Endometrial microvascular endothelial cells (primary cell): ENCODE results near the gene MICALL2. TPM values are rescaled to one million over a fixed set of nuclear protein-coding genes. Genes with fewer than 3 reads are reported as not detected.

Source experiments
- in situ Hi-C: cut with HindIII; loops from 2 replicates; pipeline ENCODE4 v1.10.0; 2017; ENCODE audit warnings: low sequenced_read_pairs, low pct_unique_long_range_greater_than_20kb; ENCODE audit errors: inconsistent ontology term
- total RNA-seq: library from RNA; depleted of rRNA; stranded (reverse); fragments of >200 nt; gene quantifications from one replicate; pipeline ENCODE4 v1.2.3, GENCODE V29; 2015; ENCODE audit errors: inconsistent ontology term

MICALL2 gene
- total RNA-seq, 1 donor from 2014 or later, result 28.2 TPM

DNA sequence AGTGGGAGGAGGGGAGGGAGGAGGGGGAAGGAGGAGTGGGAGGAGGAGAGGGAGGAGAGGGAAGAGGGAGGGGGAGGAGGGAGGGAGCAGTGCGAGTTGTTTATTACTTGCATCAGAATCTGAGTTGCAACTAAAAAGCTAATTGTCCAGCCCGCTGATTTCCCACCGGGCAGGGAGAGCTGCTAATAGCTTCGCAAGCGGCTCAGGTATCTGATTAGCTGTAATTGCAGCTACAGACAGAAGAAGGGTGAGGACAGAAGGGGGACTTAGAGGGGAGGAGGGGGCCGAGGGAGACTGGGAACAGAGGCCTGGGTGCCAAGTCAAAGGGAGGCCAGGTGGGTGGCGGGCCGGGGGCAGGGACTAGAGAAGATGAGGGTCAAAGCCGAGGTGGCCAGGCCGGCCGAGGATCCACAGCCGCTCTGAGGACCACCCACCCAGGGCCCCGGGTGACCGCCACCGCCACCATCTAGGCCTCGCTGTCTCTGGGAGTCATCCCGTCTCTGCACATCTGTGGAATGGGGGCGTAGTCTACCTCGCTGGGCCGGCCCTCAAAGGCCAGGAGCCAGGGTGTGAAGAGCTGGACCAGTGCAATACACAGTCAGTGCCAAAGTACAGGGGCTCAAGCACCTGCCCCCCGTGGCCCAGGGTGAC lies 54.2 kb downstream of the MICALL2 start:
- in situ Hi-C loops, result no loop called here

DNA sequence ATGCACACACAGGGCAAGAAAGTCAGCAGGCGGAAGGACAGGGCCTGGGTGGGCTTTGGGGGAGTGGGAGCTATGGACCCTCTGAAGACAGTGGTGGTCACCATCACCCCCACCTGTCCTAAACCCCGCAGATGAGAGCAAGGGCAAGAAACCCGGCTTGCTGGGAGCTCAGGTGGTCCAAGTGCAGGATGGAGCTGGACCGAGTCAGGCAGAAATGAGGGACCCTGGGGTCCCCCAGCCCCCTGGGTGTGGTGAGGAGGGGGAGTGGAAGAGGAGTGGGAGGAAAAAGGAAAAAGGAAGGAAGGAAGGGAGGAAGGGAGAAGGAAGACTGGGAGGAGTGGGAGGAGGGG lies 54.8 kb downstream of the MICALL2 start:
- in situ Hi-C loops, result no loop called here

DNA sequence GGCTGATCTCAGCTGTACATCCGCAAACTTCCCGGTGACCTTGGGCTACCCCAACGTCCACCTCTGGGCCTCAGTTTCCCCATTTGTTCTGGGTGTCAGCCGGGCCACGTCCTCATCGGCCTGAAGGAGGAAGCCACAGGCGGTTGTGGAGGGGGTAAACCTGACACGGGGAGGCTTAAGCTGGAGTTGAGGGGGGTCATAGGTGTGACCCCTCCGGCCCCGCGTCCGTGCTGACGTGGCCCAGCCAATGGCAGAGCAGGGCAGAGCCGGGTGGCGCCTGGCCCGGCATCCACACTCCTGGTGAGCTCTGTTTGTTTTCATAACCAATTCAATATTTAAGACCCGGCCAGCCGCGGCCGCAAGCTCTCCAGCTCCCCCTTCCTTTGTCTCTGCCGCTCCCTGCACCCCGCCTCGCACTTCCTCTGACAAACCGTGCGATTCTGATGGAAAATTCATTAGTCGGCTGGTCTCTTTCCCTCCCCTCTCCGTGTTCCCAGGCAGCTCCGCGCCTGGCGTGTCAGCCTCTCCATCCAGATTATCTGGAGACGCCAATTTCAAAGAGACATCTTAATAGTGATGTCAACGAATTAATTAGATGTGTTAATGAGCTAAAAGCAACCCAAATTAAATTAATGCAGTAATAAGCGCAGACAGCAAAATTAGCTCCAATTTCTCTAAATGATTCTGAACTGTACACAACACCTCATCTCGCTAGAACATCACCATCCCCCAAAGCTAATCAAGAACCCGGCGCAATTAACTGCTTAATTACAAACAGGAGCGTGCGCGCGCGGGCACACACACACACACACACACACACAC lies 55.4 kb downstream of the MICALL2 start:
- in situ Hi-C loops, result no loop called here

DNA sequence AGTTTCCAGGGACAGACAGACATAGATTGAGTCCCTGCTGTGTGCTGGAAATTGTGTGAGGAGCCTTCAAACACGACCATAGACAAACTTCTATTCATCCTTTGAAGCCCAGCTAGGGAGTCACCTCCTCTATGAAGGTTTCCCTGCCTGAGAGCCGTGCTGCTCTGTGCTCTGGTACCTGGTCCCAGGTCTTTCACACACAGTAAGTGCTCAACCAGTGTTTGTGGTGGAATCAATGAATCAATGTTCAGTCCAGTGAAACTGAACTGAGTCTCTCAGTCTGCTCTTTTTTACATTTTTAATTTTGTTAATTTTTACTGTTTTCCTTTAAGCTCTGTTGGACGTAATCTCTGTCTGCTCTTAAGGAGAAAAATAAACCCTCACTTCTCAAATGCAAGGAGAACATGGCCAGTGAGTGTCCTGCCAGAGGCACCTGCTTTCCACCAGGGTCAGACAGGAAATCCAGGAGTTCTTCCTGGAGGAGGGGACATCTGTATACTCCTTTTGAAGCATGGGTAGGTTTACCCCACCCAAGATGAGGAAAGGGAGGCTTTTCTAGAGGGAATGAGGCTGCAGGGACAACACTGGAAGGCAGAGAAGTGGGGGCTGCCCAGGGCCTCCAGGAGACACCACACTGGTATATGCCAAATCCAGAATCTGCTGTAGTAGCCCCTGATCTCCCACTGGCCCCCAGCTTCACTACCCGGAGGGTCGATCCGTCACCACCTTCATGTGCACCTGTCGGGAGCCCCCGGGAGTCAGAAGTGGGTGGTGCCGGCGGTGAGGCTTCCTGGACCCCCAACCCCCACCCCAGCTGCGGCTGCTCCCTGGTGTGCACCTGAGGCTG lies 56.3 kb downstream of the MICALL2 start:
- in situ Hi-C loops, result no loop called here

DNA sequence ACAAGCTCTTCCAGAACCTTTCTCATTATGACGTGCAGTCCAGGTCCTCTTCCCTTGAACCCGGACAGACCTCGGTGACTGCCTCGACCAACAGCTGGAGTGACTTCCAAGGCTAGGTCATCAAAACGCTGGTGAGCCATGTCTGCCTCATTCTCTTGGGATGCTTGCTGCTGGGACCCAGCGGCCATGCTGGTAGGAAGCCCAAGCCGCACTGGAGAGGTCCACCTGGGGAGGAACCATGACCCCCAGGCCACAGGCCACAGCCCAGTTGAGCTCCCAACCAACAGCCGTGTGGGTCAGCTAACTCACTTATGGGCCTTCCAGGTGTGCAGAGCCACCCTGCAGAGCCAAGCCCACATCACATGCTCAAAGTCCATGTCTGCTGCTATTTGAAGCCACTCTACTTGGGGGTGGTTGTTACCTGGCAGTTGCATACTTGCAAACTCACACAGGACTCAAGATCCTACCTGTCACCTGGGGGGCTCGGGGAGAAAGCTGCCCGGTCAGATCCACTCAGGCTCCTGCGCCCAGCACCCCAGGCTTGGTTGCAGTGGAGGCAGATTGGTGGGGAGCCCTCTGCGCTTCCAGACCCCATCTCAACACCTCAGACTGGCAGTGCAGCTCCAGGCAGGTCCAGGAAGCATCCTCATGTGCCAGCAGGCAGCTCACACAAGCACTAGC lies 57.0 kb downstream of the MICALL2 start:
- in situ Hi-C loops, result no loop called here

DNA sequence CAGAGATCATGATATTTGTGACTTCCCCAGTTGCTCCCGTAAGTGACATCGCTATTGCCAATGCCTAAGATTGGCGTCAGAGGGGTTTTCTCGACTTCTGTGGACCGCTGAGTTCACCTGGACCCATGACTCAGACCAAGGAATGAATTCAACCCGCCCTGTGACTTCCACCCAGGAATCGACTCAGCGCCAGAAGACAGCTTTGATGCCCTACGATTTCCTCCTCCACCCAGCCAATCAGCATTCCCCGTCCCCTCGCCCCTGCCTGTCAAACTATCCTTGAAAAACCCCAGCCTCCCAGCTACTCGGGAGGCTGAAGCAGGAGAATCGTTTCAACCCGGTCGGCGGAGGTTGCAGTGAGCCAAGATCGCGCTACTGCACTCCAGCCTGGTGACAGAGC lies 58.3 kb downstream of the MICALL2 start:
- in situ Hi-C loops, result no loop called here

DNA sequence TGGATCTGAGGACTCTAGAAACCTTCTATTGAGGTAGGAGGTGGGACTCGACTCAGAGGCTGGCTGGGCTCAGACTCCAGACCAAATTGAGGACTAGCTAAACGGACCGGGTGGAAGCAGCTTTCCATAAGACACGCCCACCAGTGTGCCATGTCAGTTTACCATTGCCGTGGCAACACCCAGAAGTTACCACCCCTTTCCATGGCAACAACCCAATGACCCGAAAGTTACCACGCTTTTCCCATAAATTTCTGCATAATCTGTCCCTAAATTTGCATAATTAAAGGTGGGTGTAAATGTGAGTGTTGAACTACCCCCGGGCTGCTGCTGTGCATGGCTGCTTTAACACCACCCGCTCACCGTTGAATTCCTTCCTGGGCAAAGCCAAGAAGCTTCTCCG lies 58.9 kb downstream of the MICALL2 start:
- in situ Hi-C loops, result no loop called here

DNA sequence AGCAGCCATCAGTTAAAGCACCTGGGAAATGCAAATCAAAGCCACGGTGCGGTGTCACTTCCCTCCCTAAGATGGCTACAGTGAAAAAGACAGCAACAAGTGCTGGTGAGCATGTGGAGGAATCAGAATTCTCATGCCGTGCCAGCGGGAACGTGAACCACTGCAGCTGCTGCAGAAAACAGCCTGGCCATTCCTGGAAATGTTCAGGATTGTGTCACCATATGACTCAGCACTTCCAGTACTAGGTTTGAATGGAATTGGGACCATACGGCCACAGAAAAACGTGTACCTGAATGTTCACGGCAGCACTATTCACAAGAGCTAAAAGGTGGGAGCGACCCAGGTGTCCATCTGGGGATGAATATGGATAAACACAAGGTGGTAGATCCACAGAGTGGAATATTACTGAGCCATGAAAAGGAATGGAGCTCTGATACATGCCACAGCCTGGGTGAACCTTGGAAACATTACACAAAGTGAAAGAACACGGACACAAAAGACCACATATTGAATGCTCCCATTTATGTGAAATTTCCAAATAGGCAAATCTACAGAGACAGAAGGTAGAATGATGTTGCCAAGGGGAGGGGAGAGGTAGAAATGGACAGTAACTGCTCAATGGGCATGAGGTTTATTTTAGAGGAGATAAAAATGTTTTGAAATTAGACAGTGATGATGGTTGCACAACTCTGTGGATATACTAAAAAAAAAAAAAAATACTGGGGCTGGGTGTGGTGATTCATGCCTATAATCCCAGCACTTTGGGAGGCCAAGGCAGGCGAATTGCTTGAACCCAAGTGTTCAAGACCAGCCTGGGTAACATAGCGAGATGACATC lies 61.6 kb downstream of the MICALL2 start:
- in situ Hi-C loops, result no loop called here

DNA sequence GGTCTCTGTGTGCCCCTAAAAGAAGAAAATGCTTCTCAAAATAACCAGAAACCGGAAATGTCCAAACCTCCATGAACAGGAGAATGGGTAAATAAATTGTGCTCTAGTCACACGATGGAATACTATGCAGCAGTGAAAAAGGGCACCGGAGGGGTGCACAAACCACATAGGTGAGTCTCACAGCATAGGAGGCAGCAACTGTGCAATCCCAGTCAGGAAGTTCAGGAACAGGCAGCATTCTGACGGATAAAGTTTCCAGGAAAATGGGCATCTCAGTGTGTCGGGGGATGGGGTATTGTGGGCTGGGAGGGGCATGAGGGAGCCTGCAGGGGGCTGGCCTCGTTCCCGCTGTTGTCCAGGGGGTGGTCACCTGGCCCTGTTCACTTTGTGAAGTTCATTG lies 63.1 kb downstream of the MICALL2 start:
- in situ Hi-C loops, result no loop called here

DNA sequence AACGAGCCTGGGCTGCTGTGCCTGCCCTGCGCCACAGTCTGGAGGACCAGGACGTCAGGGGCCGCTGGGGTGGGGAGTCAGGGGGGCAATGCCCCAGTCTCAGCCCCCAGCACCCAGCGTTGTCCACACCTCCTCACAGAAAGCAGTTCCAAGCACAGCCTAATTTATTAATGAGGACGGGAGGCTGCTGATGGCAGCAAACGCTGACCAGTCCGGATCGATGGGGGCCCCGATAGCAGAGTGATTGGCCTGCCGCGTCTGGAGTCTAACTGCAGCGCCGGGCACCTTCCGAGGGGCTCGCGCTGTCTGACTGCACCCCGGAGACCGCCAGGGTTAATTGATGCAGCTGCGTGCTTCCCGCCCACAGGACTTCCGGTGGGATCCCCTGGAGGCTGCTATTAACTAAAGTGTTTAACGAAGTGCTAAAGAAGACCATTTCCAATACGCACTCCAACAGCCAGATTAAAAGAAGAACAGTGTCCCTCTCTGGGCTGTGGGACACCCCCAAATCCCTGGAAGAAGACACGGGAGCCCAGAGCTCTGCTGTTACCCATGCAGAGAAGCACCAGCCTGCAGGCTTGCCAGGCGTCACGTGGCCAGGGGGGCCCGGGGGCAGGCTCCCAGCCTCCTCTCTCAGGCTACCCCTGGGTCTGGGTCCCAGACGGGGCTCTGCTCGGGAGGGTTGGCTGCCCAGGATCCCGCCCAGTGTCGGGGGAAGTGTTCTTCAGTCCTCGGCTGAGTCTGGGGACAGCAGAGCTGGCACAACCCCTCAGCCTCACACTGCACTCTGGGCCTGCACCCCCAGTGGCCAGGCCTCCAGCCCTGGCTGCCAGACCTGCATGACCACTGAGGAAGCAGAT lies 63.8 kb downstream of the MICALL2 start:
- in situ Hi-C loops, result no loop called here

DNA sequence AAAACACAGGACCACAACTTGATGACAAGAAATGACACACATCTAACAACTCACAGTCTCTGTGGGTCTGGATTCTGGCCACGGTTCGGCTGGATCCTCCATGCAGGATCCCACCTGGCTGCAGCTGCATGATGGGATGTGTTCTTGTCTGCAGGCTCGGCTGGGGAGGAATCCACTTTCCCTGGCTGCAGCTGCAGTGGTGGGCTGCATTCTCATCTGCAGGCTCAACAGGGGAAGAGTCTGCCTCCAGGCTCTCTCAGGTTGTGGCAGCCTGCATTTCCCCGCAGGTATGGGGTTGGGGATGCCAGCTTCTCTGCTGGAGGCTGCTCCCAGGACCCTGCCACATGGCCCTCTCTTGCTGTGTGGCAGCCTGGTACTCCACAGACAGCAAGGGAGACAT lies 64.9 kb downstream of the MICALL2 start:
- in situ Hi-C loops, result no loop called here

DNA sequence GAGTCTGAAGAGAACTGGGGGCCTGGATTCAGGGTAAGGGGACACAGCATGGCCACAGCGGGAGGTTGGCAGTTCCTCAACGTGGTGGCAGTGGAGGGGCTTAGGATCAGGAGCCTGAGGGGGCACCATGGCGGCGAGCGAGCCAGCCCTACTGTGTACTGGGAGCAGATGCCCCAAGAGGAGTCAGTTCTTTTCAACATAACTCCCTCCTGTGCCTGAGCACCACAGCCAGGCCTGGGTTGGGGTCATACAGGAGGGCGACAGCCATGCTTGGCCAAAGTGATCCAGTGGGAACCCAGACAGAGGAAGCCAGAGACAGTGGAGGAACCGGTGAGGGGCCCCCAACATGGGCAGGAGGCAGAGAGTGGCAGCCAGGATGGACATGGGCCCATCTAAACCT lies 65.8 kb downstream of the MICALL2 start:
- in situ Hi-C loops, result no loop called here

DNA sequence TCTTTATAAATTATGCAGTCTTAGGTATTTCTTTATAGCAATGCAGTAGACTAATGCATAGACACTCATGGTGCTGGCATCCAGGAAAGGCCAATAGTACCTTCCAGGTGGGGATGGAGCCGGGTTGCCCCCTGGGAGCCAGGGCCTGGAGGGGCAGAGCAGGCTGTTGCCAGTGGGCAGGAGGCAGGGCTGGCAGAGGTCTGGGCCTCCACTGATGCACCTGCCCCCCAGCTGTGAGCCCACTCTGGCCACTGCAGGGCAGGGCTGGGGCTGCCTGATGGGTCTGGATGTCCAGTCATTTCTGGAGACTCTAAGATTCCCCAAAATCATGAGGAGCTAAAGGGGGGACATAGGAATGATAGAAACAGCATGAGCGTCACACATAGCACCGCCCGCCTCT lies 66.7 kb downstream of the MICALL2 start:
- in situ Hi-C loops, result no loop called here

DNA sequence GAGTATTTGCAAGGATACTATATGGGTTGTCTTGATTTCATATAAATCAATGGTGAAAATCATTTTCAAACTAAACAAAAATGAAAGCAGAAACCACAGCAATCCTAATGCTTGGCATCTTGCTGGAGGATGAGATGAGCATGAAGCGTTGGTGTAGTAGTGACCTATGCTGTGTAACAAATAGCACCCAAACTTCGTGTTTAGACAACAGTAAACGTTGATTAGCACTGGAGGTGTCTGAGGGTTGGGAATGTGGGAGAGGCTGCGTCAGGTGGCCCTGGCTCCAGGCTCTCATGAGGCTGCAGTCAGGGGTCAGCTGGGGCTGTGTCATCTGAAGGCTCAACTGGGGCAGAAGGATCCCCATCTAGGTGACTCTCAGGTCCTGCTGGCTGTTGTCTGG lies 67.8 kb downstream of the MICALL2 start:
- in situ Hi-C loops, result no loop called here

DNA sequence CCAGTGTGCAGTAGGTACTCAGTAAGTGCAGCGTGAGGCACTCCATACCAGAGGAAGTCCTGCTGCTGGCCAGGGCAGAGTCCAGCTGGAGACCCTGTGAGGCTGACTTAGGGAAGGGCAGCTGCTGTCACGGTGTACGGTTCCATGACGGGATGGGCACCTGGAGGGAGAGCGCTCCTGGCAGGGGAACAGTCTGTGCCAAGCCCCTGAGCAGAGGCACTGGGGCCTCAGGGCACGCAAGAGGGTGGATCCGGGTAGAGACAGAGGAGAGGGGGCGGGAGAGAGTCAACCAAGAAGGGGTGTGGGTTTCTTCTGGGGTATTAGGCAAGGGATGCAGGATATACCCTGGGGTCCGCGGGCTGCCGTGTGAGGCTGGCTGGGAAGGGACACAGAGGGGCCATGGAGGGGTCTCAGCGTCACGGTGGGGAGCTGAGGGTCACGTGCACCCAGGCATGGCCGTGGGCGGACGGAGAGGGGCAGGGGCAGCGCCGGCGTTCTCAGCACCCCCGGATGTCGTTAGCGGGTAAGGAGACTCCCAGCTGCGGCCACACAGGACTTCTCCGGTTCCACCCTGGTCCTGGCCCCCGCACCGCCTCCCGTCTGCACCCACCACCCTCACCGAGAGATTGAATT lies 70.5 kb downstream of the MICALL2 start:
- in situ Hi-C loops, result no loop called here

DNA sequence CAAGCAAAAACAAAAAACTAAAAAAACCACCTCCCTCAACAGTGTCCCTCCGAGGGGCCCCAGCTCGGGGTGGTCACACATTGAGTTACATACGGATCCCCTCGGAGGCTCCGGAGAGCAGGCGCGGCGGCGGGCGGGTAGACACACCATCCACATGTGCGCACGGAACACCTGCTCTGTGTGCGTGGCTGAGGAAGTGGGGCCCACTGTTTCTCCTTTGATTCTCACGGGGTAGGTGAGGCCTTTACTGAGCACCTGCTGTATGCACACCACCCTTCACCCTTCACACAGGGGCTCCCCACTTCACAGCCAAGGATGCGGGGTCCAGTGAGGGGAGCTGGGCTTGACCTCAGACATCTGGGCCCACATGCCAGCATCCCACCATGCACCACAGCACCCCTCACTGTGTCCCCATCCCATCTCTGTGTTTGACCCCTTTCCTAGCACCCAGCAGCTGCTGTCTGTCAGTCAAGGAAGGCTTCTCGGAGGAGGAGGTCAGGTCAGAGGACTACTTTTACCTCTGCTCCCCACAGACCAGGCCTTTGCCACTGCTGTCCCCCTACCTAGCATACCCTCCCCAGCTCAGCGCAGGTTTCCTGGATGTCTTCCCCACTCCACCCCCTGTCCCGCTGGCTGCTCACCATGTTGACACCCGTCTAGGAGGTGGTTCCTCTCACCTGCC lies 71.1 kb downstream of the MICALL2 start:
- in situ Hi-C loops, result no loop called here

DNA sequence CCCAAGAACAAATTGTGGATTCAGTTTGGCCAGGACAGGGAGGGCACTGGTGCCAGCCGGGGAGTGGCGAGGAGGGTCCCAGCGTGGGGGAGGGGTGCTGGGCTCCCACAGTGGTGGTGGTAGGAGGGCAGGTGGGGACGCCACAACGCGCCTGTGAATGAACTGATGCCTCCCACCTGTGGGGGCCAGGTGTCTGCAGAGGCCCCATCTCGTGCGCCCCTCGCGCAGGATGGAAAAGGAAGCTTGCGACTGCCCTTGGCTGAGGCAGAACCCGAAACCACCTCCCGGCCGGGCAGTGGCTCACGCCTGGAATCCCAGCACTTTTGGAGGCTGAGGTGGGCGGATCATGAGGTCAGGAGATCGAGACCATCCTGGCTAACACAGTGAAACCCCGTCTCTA lies 72.0 kb downstream of the MICALL2 start:
- in situ Hi-C loops, result no loop called here
